Gastroesophageal sphincter (tissue), 3 donors: ENCODE measurements around the gene DDX31.

ENCODE experiments used
- CTCF ChIP-seq, 4 experiments: fragments of 200-600 bp in 2 of 4; fragments of 450-650 bp in 2 of 4; sonication (generic) in 1 of 4; IDR thresholded peaks; one replicate each; pipeline ENCODE4 v1.5.1; 2017 to 2019; ENCODE audit warnings: antibody characterized with exemption in 4 of 4, mild to moderate bottlenecking in 2 of 4, moderate library complexity in 2 of 4
- POLR2A ChIP-seq, 2 donors: fragments of 450-650 bp; IDR thresholded peaks; one replicate each; pipeline ENCODE4 v1.6.1; 2017; ENCODE audit warnings: antibody characterized with exemption in 2 of 2, mild to moderate bottlenecking in 2 of 2, moderate library complexity in 1 of 2

GRCh38 chr9:132627594-132627993, 42.2 kb downstream of the DDX31 start:
- TF ChIP-seq CTCF (IDR thresholded peaks at IDR 0.05) (no peak), POLR2A (IDR thresholded peaks at IDR 0.05) (no peak)
